Activated effector memory CD4-positive, alpha-beta T cell treated with anti-CD3 and anti-CD28 coated beads, Interleukin-2, amount 50 U/mL, for 16 hours (primary cell): ENCODE data around the gene CHD5.

Experiments
- DNase-seq: peaks from one replicate; pipeline ENCODE4 v3.0.0-alpha.2; 2020

Gene CHD5

GRCh38 chr1:6130036-6130435 is 50.1 kb downstream of the CHD5 start:
- no peak for DNase-seq

GRCh38 chr1:6129313-6129712 is 50.8 kb downstream of the CHD5 start:
- DNase-seq: no peak

- no peak for DNase-seq
These were observed 51.6 kb downstream of the CHD5 start for GRCh38 chr1:6128276-6129081.

DNA sequence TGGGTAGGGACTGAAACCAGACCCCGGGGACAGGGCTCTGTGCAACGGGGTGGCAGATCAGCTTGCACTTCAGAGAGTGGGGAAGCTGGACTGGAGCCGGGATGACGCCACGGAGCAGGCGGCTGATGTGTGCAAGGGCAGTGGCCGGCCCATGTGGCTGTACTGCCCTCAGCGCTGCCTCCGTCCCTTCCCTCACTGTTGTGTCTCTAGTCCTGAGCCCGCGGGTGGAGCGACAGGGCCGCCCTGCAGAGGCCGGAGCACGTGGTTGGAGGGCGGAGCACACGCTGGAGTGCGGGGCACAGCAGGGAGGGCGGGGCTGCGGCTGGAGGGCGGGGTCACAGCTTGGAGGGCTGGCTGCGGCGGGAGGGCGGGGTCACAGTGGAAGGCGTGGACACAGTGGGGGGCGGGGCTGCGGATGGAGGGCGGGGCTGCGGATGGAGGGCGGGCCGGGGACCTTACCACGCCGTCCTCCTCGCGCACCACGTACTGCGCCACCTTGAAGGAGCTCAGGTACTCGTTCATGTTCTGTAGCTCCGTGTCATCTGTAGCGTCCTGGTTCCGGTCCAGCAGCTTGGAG is 52.4 kb downstream of the CHD5 start:
- DNase-seq: peak; percentile 88

DNA sequence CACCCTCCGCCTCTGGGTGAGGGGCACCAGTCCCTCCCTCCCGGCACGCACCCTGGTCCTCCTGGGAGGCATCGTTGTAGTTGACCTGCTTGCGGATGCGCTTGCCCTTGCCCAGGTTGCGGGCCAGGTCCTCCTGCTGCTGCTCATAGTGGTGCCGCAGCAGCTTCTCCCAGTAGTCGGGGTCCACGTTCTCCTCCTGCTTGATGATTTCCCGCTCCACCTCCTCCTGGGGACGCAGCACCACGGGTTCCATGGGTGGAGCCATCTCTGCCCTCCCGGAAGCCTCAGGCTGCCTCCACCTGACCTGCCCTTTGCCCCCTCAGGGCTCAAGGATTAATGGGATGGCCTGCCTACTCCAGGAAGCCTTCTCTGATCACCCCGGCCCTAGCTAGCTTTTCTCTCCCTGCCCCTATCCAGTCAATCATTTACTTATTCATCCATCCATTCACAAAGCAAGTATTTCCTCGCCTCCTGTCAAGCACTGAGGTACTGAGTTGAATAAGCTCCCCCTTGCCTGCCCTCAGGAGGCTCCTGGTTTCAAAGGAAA is 53.5 kb downstream of the CHD5 start:
- no peak for DNase-seq

DNA sequence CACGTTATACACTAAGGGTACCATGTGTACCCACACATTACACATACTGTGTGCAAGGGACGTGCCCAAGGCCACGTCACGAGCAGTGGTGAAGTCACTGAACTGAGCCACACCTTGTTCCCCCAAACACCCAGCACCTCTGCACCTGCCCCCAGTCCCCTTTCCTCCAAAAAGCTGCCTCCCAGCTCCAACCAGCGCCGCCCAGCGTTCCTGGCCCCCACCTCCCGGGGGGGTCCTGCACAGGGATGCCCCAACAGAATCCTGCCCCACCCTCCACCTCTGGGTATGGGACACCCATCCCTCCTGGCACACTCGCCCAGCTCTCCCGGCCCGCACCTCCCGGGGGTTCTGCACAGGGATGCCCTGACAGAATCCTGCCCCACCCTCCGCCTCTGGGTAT is 54.1 kb downstream of the CHD5 start:
- no peak for DNase-seq

DNA sequence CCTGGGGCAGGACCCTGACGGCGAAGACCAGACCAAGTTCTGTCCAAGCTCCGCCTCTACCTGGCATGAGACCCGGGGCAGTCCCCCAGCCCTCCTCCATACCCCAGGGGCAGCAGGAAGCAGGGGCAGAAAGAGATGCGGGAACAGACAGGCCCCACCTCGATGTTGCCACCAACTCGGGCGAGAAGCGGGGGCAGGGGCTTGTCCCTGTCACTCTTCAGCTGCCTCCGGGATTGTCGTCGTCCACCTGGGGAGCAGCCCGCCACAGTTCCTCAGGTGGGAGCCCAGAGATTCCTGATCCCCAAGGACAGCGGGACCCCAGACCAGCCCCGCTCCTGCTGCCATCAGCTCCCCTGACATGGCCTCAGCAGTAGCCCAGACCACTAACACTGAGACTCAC is 54.8 kb downstream of the CHD5 start:
- no peak for DNase-seq

DNA sequence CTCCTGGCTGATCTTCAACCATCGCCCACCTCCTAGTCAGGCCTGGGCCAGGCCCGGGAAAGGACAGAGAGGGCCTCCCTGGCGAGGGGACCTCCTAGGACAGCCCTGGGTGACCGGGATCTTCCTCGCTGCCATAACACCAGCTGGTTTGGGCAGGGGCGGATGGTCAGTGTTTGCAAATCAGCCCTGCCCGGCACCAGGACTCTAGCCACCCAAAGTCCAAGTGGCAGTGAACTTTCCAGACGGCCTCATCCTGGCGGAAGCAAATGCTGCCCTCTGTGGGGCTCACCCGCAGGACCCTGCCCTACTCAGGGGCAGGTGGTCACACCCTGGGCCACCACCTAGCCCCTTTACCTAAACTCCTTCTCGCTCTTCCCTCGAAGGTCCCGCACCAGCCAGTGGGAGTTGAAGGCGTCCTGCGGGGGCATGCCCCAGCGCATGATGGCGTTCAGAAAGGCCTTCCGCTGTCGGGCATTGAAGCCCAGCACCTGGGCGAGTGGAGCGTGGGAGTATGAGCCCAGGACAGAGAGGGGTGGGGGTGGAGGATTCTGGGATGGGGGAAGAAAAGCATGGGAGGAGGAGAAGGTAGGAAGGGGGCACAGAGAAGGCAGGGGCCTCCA is 55.3 kb downstream of the CHD5 start:
- no peak for DNase-seq

DNA sequence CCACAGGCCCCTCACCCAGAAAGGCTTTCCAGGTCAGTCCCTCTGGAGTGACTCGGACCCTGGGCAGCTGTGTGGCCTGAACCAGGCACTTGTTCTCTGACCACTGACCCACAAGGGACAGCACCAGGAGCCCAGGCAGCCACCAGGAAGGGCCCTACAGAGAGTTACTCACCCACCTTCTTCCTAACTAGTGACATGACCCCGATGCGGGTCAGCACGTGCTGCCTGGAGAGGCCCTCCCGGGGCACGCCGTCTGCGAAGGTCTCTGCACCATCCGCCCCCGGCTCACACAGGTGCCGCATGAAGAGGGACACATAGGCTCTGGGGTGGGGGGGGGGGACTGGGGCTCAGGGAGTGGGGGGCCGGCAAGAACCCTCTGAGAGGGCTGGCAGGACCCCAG is 55.8 kb downstream of the CHD5 start:
- DNase-seq: no peak

DNA sequence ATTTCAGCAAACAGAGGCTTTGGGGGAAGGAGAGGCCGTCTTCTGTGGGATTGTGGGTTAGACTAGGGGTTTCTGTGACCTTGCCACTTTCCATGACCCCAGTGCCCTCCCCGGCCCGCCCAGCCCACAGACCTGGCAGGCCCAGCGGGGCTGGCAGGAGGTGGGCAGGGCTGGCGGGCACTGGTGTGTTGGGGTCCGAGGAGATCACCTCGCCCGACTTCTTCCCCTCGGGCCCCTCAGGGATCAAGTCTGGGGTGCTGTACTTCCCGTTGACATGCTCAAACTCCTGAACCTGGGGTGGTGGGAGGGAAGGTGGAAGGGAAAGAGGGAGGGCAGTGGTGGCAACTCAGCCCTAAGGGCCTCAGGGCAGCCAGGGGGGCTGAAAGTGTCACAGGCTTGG is 56.3 kb downstream of the CHD5 start:
- DNase-seq: no peak

GRCh38 chr1:6123083-6123482 is 57.0 kb downstream of the CHD5 start:
- no peak for DNase-seq

- no peak for DNase-seq
These were observed 58.3 kb downstream of the CHD5 start for GRCh38 chr1:6121651-6122370.

GRCh38 chr1:6121021-6121421 is 59.1 kb downstream of the CHD5 start:
- DNase-seq: no peak

GRCh38 chr1:6118415-6118814 is 61.7 kb downstream of the CHD5 start:
- no peak for DNase-seq

DNA sequence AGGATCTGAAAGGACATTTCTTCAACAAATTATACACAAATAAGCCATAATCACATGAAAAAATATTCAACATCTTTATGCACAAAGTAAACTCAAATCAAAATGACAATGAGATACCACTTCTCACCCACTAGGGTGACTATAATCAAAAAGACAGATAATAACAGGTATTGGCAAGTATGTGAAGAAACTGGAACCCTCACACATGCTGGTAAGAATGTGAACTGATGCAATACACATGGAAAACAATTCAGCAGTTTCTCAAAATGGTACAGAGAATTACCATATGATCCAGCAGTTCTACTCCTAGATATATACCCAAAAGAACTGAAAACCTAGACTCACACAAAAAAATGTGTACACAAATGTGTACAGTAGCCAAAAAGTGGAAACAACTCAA is 62.5 kb downstream of the CHD5 start:
- DNase-seq: no peak

GRCh38 chr1:6117064-6117463 is 63.1 kb downstream of the CHD5 start:
- DNase-seq: no peak

GRCh38 chr1:6116137-6116536 is 64.0 kb downstream of the CHD5 start:
- DNase-seq: no peak

GRCh38 chr1:6113745-6114144 is 66.4 kb downstream of the CHD5 start:
- DNase-seq: no peak

- no peak for DNase-seq
These were observed 67.0 kb downstream of the CHD5 start for GRCh38 chr1:6113116-6113515.

GRCh38 chr1:6112690-6113005 is 67.5 kb downstream of the CHD5 start:
- no peak for DNase-seq

DNA sequence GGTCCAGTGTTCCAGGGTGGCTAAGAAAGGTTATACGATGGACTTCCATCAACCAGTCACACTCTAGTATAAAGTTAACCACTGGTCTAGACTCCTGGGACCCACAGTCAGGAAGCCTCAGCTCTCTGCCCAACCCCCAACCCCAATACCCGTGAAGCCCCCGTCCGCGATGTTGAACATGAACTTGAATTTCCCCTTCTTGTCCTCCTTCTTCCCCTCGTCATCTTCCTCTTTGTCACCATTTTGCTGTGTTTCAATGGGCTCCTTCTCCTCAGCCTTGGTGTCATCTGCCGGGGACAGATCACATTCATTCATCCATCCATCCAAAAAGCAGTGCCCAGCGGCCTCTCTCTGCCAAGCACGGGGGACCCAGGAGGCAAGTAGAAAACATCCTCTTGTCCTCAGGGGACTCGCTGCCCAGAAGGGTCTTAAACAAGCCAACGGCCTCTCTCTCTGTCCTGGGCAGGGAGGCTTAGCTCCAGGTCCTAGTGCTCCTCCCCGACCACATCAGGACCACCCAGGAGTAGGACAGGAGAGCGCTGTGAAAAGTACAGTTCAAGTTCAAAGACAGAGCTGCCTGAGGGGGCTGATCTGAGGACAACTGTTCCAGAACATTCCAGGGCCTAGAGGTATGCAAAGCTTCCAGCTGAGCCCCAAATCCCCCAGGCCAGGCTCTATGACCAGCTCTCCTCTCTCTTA is 68.0 kb downstream of the CHD5 start:
- DNase-seq: no peak

GRCh38 chr1:6111571-6111970 is 68.5 kb downstream of the CHD5 start:
- DNase-seq: no peak

GRCh38 chr1:6110326-6110725 is 69.8 kb downstream of the CHD5 start:
- no peak for DNase-seq
